Peyer's patch (tissue), 4 donors: ENCODE measurements around the gene RIPK4.

Experiments
- CTCF ChIP-seq, 6 experiments: fragments of 450-650 bp in 4 of 6; fragments of 200-600 bp in 2 of 6; sonication (generic) in 1 of 6; IDR thresholded peaks; one replicate each; pipeline ENCODE4 v1.5.1; 2017 to 2019; ENCODE audit warnings: antibody characterized with exemption in 6 of 6, mild to moderate bottlenecking in 3 of 6, moderate library complexity in 1 of 6
- POLR2A ChIP-seq, 2 donors: fragments of 450-650 bp; IDR thresholded peaks; one replicate each; pipeline ENCODE4 v1.5.1; 2017; ENCODE audit warnings: antibody characterized with exemption in 2 of 2, mild to moderate bottlenecking in 2 of 2, moderate library complexity in 2 of 2

- TF ChIP-seq CTCF (IDR thresholded peaks at IDR 0.05) (no peak), POLR2A (IDR thresholded peaks at IDR 0.05) (no peak)
Observed at GRCh38 chr21:41760411-41760810, 6.4 kb downstream of the RIPK4 start.
